D721Med (cell line): Measurements from ENCODE around the gene UBXN11.
"Not testable (repeated sequence)": the region's sequence is repeated elsewhere in the genome, so short reads cannot be mapped to it uniquely, and the experiment has no call there.

Experiments
- DNase-seq: peaks from one replicate; pipeline ENCODE4 v3.0.0; 2011; ENCODE audit warnings: low spot score; ENCODE audit not compliant: insufficient read length
- FAIRE-seq: peaks from 2 replicates; lab custom pipeline; 2011; peaks lifted over from hg19 to GRCh38; lab: Jason Lieb, UNC
- TF ChIP-seq, protein P1 (sequence below): IDR thresholded peaks from 2 replicates; pipeline ENCODE4 v1.5.1; 2012; ENCODE audit warnings: mild to moderate bottlenecking, control low read depth; ENCODE audit not compliant: insufficient read depth; ENCODE audit errors: missing control alignments

Gene UBXN11

GRCh38 chr1:26295194-26296138, 11.0 kb downstream of the UBXN11 start:
- DNase-seq, result no peak
- no peak for FAIRE-seq
- TF ChIP-seq, protein P1, sequence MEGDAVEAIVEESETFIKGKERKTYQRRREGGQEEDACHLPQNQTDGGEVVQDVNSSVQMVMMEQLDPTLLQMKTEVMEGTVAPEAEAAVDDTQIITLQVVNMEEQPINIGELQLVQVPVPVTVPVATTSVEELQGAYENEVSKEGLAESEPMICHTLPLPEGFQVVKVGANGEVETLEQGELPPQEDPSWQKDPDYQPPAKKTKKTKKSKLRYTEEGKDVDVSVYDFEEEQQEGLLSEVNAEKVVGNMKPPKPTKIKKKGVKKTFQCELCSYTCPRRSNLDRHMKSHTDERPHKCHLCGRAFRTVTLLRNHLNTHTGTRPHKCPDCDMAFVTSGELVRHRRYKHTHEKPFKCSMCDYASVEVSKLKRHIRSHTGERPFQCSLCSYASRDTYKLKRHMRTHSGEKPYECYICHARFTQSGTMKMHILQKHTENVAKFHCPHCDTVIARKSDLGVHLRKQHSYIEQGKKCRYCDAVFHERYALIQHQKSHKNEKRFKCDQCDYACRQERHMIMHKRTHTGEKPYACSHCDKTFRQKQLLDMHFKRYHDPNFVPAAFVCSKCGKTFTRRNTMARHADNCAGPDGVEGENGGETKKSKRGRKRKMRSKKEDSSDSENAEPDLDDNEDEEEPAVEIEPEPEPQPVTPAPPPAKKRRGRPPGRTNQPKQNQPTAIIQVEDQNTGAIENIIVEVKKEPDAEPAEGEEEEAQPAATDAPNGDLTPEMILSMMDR, result no peak

DNA sequence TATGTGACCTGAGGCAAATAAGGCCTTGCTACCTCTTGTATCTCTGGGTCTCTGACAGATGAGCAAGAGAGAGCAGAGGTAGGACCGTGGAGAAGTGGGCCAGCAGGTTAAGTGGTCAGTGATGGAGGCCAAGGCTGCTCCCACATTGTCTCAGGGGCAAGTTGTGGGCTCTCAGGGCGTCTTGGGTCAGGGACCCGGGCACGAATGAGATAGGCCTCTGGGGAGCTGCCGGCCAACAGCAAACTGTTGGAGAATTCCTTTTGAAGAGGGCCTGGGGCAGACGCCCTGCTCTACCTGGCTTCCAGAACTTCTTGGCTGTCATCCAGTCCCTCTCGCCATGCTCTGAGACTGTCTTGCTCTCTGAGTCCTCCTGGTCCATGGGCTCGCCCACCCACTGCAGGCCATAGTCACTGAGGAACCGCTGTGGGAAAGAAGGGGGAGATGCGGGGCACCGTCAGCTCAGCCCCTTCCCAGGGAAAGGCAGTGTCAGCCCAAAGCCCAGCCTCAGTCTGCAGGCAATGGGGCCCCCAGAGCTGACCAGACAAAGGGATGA, 12.4 kb downstream of the UBXN11 start:
- TF ChIP-seq, protein P1, result no peak
- FAIRE-seq, result no peak
- DNase-seq, result no peak

DNA sequence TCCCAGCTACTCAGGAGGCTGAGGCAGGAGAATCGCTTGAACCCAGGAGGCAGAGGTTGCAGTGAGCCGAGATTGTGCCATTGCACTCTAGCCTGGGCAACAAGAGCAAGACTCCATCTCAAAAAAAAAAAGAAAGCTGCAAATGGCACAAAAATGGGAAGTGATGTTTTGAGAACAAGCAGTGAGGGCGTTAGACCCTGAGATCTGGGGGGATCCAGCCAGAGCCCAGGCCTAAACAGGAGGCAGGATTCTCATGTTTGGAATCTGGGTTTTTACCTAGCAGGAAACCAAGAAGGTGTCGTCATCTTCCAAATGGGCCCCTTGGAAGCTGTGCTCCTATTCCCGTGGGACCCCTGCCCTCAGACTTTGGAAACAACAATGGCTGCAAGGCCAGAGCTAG, 13.7 kb downstream of the UBXN11 start:
- not testable (repeated sequence) for DNase-seq, FAIRE-seq

- DNase-seq (no peak), FAIRE-seq (no peak)
- TF ChIP-seq, protein P1, result no peak
These were observed 14.5 kb downstream of the UBXN11 start for GRCh38 chr1:26291939-26292338.

DNA sequence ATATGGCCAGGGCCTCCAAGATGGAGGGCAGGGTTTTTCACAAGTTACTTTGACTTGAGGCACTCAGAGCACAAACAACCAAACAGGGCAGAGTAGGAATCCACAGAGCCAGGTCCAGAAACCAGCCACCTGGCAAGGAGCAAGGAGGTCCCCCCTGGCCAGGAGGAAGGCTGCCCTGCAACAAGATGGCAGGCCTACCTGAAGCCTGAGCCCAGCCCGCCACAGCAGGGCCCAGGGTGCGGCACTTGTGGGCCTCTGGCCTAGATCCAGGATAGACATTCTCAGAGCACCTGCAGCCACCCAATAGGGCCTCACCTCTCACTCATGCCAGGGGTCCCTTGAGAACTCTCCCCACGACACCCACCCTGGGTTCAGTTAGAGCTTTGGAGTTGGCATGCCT, 15.0 kb downstream of the UBXN11 start:
- DNase-seq (no peak), FAIRE-seq (no peak)
- TF ChIP-seq, protein P1, result no peak

- no peak for FAIRE-seq
- TF ChIP-seq, protein P1, result no peak
- DNase-seq, result no peak
These were observed 15.6 kb downstream of the UBXN11 start for GRCh38 chr1:26290882-26291261.

DNA sequence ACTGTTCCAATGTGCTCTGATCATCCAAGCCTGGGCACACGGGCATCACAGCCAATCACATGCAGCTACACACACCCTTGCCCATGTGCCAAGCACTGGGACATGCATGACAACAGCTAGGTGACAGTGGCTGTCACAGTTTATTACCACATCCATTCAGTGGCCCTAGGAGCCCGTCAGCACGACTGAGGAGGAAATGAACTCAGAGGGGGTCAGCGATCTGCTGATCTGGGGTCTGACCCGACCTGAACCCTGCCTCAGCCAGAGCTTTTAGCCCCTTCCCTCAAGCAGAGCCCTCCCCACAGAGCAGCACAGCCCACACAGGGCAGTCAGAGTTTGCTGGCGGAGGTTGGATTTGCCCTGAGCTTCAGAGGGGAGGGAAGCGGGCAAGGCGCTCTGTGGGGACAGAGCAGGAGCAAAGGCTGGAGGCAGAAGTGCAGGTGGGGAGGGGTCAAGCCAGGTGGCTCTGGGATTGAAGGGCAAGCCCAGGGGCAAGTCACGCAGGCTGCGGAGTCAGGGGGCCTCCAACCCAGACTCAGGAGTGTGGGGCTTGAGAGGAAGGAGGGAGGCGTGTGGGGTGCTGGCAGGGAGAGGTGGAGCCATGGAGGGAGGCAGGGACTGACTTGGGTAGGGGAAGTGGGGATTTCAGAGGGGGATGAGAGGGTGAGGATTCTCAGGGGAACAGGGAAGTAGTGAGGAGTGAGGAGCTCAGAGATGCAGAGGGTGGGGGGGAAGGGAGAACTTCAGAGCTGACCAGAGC, 16.1 kb downstream of the UBXN11 start:
- TF ChIP-seq, protein P1, result no peak
- no peak for DNase-seq
- FAIRE-seq, result no peak
